DOHH2 (cell line): ENCODE data around the gene PRADC1.

Experiments
- CTCF ChIP-seq: fragments of 200-600 bp; sonication (generic); IDR thresholded peaks from one replicate; pipeline ENCODE4 v1.5.1; 2014; ENCODE audit warnings: antibody characterized with exemption, mild to moderate bottlenecking, low read depth, low read length; ENCODE audit not compliant: poor library complexity, severe bottlenecking
- EZH2phosphoT487 ChIP-seq: fragments of 200-600 bp; sonication (generic); IDR thresholded peaks from 2 replicates; pipeline ENCODE4 v1.6.1; 2017; ENCODE audit warnings: borderline replicate concordance, mild to moderate bottlenecking, antibody characterized with exemption, low read length, moderate library complexity, mixed read lengths

- TF ChIP-seq CTCF (no peak), EZH2phosphoT487 (no peak)
These were observed 11.0 kb upstream of the PRADC1 start for GRCh38 chr2:73243884-73244570.
